CD14-positive monocyte (primary cell): Measurements from ENCODE around the gene ITPR3. TPM values are rescaled to one million over a fixed set of nuclear protein-coding genes. Genes with fewer than 3 reads are reported as not detected.

ENCODE experiments used
- DNase-seq, 3 donors: peaks; one replicate each; pipeline ENCODE4 v3.0.0-alpha.2; 2011 to 2022
- H2AFZ ChIP-seq: 2 replicates; pipeline ENCODE4 v1.6.0; 2012; ENCODE audit warnings: mild to moderate bottlenecking, low read depth, low read length, inconsistent platforms; ENCODE audit not compliant: insufficient read depth, poor library complexity, severe bottlenecking
- H3K27ac ChIP-seq, 2 donors: 1 replicate in 1 of 2; 2 replicates in 1 of 2; pipeline ENCODE4 v1.5.1; 2012 to 2013; ENCODE audit warnings: low read length in 2 of 2, control low read depth in 1 of 2, inconsistent platforms in 1 of 2, low read depth in 1 of 2, mild to moderate bottlenecking in 1 of 2
- H3K27me3 ChIP-seq, 2 donors: one replicate each; pipeline versions ENCODE4 v1.6.0 to v1.6.1; 2011 to 2013; ENCODE audit warnings: low read length in 2 of 2; ENCODE audit not compliant: control insufficient read depth in 2 of 2, insufficient read depth in 2 of 2
- H3K36me3 ChIP-seq, 2 donors: replicated peaks in 1 of 2; 1 replicate in 1 of 2; 2 replicates in 1 of 2; pipeline versions ENCODE4 v1.5.1 to v1.6.1; 2012 to 2013; ENCODE audit warnings: low read length in 2 of 2, control low read depth in 1 of 2, inconsistent platforms in 1 of 2, mild to moderate bottlenecking in 1 of 2; ENCODE audit not compliant: insufficient read depth in 2 of 2, control insufficient read depth in 1 of 2
- H3K4me1 ChIP-seq, 2 donors: 1 replicate in 1 of 2; 2 replicates in 1 of 2; pipeline versions ENCODE4 v1.5.1 to v1.6.1; 2012 to 2013; ENCODE audit warnings: low read length in 2 of 2, control low read depth in 1 of 2, inconsistent platforms in 1 of 2, mild to moderate bottlenecking in 1 of 2, moderate library complexity in 1 of 2; ENCODE audit not compliant: insufficient read depth in 2 of 2, control insufficient read depth in 1 of 2
- H3K4me2 ChIP-seq: replicated peaks from 2 replicates; pipeline ENCODE3; 2012; ENCODE audit warnings: low read length, moderate library complexity, mild to moderate bottlenecking; ENCODE audit not compliant: poor library complexity, severe bottlenecking; ENCODE audit errors: extremely low read depth
- H3K4me3 ChIP-seq, 3 experiments: fragments of 200-600 bp in 1 of 3; sonication (generic) in 1 of 3; replicated peaks in 1 of 3; 1 replicate in 2 of 3; 2 replicates in 1 of 3; pipeline ENCODE4 v1.5.1; 2011 to 2013; ENCODE audit warnings: low read length in 3 of 3, mild to moderate bottlenecking in 3 of 3, control low read depth in 2 of 3, low read depth in 2 of 3, inconsistent platforms in 1 of 3, moderate library complexity in 1 of 3
- H3K79me2 ChIP-seq: 2 replicates; pipeline ENCODE4 v1.6.0; 2012; ENCODE audit warnings: mild to moderate bottlenecking, control low read depth, inconsistent platforms, low read length, moderate library complexity; ENCODE audit not compliant: insufficient read depth
- H3K9ac ChIP-seq: 2 replicates; pipeline ENCODE4 v1.6.0; 2017; ENCODE audit warnings: low read length, mild to moderate bottlenecking; ENCODE audit not compliant: insufficient read depth, poor library complexity, severe bottlenecking
- H3K9me3 ChIP-seq, 2 donors: replicated peaks in 1 of 2; 1 replicate in 1 of 2; 2 replicates in 1 of 2; pipeline versions ENCODE4 v1.5.1 to v1.6.1; 2012 to 2013; ENCODE audit warnings: low read length in 2 of 2, control low read depth in 1 of 2; ENCODE audit not compliant: control insufficient read depth in 1 of 2, insufficient read depth in 1 of 2
- H4K20me1 ChIP-seq: 2 replicates; pipeline ENCODE4 v1.6.0; 2012; ENCODE audit warnings: mild to moderate bottlenecking, low read length, control low read depth, moderate library complexity; ENCODE audit not compliant: insufficient read depth
- H3K27ac Mint-ChIP-seq, 7 donors: one replicate each; pipeline ENCODE4 v1.8.0; 2020; ENCODE audit warnings: mild to moderate bottlenecking in 7 of 7, mixed read lengths in 7 of 7, moderate library complexity in 6 of 7, inconsistent platforms in 2 of 7
- H3K27me3 Mint-ChIP-seq, 3 donors: one replicate each; pipeline ENCODE4 v1.8.0; 2021 to 2022; ENCODE audit warnings: low read depth in 3 of 3, mild to moderate bottlenecking in 3 of 3, mixed read lengths in 3 of 3, moderate library complexity in 3 of 3, inconsistent platforms in 1 of 3
- H3K36me3 Mint-ChIP-seq, 2 donors: one replicate each; pipeline ENCODE4 v1.8.0; 2020; ENCODE audit warnings: mixed read lengths in 2 of 2, inconsistent platforms in 1 of 2, mild to moderate bottlenecking in 1 of 2
- H3K4me1 Mint-ChIP-seq: one replicate; pipeline ENCODE4 v1.8.0; 2020; ENCODE audit warnings: mild to moderate bottlenecking, mixed read lengths
- H3K4me3 Mint-ChIP-seq, 2 donors: one replicate each; pipeline ENCODE4 v1.8.0; 2020; ENCODE audit warnings: mild to moderate bottlenecking in 2 of 2, mixed read lengths in 2 of 2, moderate library complexity in 1 of 2
- H3K9me3 Mint-ChIP-seq, 7 donors: one replicate each; pipeline ENCODE4 v1.8.0; 2020 to 2022; ENCODE audit warnings: mixed read lengths in 7 of 7, mild to moderate bottlenecking in 6 of 7, moderate library complexity in 6 of 7, inconsistent platforms in 2 of 7
- WGBS: methylation state at CpG from one replicate; pipeline ENCODE4 v1.1.5; 2013; ENCODE audit warnings: missing lambda C conversion rate; ENCODE audit not compliant: insufficient coverage; 5-methylcytosine and 5-hydroxymethylcytosine counted together
- intact Hi-C, 2 donors: fragments of 100-400 bp; cut with micrococcal nuclease; formaldehyde crosslinking; loops; one replicate each; pipeline versions ENCODE4 v1.15.0 to v1.15.1; 2023
- polyA plus RNA-seq, 3 donors: library from polyadenylated mRNA; depleted of rRNA in 1 of 3; unstranded in 2 of 3; stranded (reverse) in 1 of 3; fragments of 300-500 nt in 2 of 3; fragments of >200 nt in 1 of 3; fragmentation: Illumina TruSeq in 2 of 3; gene quantifications; 1 replicate in 2 of 3; 2 replicates in 1 of 3; pipeline ENCODE4 v1.2.3, GENCODE V29; 2012 to 2021
- TF ChIP-seq, protein P1 (sequence below): fragments of 200-600 bp; IDR thresholded peaks from one replicate; pipeline ENCODE4 v1.8.0; 2022; ENCODE audit warnings: antibody characterized with exemption, mild to moderate bottlenecking

ITPR3 gene
- polyA plus RNA-seq, 3 donors: 1.8 TPM; not detected in 2

GRCh38 chr6:33656844-33657243 is 35.7 kb downstream of the ITPR3 start:
- intact Hi-C loops: no loop called here
- WGBS: 95% methylated on average over 4 of the region's 5 CpGs
- H3K27ac ChIP-seq: no peak overlapping the region
- Mint-ChIP-seq H3K27me3 (peaks cover 0 to 4% (median 4%) of the 10 kb centered on the region in 3 donors), H3K27ac (no peak overlapping the region), H3K4me1 (peaks cover 12% of the 10 kb centered on the region), H3K4me3 (no peak overlapping the region), H3K9me3 (no peaks in the 10 kb centered on the region), H3K36me3 (no peaks in the 10 kb centered on the region)
- no peaks in the 10 kb centered on the region for H3K79me2 ChIP-seq
- DNase-seq: no peak
- H3K36me3 ChIP-seq: no peaks in the 10 kb centered on the region
- H3K9ac ChIP-seq: no peak overlapping the region
- TF ChIP-seq, protein P1, sequence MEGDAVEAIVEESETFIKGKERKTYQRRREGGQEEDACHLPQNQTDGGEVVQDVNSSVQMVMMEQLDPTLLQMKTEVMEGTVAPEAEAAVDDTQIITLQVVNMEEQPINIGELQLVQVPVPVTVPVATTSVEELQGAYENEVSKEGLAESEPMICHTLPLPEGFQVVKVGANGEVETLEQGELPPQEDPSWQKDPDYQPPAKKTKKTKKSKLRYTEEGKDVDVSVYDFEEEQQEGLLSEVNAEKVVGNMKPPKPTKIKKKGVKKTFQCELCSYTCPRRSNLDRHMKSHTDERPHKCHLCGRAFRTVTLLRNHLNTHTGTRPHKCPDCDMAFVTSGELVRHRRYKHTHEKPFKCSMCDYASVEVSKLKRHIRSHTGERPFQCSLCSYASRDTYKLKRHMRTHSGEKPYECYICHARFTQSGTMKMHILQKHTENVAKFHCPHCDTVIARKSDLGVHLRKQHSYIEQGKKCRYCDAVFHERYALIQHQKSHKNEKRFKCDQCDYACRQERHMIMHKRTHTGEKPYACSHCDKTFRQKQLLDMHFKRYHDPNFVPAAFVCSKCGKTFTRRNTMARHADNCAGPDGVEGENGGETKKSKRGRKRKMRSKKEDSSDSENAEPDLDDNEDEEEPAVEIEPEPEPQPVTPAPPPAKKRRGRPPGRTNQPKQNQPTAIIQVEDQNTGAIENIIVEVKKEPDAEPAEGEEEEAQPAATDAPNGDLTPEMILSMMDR: no peak
- no peaks in the 10 kb centered on the region for H3K4me1 ChIP-seq
- no peak overlapping the region for H3K4me3 ChIP-seq
- H4K20me1 ChIP-seq: no peaks in the 10 kb centered on the region
- no peaks in the 10 kb centered on the region for H3K9me3 ChIP-seq
- no peak overlapping the region for H2AFZ ChIP-seq
- no peaks in the 10 kb centered on the region for H3K27me3 ChIP-seq
- H3K4me2 ChIP-seq: no peak overlapping the region

DNA sequence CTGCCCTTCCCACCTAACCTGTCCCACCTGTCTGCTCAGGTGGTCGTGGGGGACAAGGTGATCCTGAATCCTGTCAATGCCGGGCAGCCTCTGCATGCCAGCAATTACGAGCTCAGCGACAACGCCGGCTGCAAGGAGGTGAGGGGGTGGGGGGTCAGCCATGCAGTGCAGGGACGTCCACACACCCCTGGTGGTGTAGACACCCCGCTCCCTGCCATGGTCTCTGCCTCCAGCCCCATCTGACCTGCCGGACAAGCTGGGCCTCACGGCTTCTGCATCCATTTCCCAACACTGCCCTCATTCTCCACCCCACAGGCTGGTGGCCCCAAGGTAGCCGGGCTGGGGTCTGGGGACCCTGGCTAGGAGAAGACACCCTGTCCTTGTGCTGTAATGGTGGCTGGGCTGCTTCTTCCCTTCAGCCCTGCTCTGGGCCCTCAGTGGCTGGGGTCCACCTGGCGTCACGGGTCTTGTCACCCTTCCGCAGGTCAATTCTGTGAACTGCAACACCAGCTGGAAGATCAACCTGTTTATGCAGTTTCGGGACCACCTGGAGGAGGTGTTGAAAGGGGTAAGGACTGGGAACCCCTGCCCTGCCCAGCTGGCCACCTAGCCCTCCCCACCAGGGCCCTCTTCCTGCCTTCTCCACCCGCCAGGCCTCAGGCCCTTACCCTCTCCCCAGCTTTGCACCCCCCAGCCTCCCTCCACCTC is 38.0 kb downstream of the ITPR3 start:
- no peaks in the 10 kb centered on the region for H3K9me3 Mint-ChIP-seq
- peak overlapping the region in 1 of 7 donors; percentile 3 for H3K27ac Mint-ChIP-seq
- no peak overlapping the region for H3K4me2 ChIP-seq
- H3K9ac ChIP-seq: no peak overlapping the region
- H3K36me3 ChIP-seq: no peaks in the 10 kb centered on the region
- H3K9me3 ChIP-seq: no peaks in the 10 kb centered on the region
- intact Hi-C loops: no loop called here
- TF ChIP-seq, protein P1: no peak
- H2AFZ ChIP-seq: no peak overlapping the region
- H3K4me3 Mint-ChIP-seq: no peak overlapping the region
- no peaks in the 10 kb centered on the region for H3K36me3 Mint-ChIP-seq
- peaks cover 9% of the 10 kb centered on the region for H3K4me1 Mint-ChIP-seq
- H3K27me3 Mint-ChIP-seq: peaks cover 0 to 6% (median 4%) of the 10 kb centered on the region in 3 donors
- no peak for DNase-seq
- WGBS: 93% methylated on average over 12 of the region's 16 CpGs
- no peaks in the 10 kb centered on the region for H3K27me3 ChIP-seq
- H3K4me3 ChIP-seq: no peak overlapping the region
- no peaks in the 10 kb centered on the region for H3K79me2 ChIP-seq
- no peak overlapping the region for H3K27ac ChIP-seq
- H3K4me1 ChIP-seq: no peaks in the 10 kb centered on the region
- H4K20me1 ChIP-seq: no peaks in the 10 kb centered on the region
